Osteoblast (primary cell): ENCODE data around the gene PPP2R5B. TPM values are rescaled to one million over a fixed set of nuclear protein-coding genes. Genes with fewer than 3 reads are reported as not detected.

ENCODE experiments used
- DNase-seq: peaks from one replicate; pipeline ENCODE4 v3.0.0; 2011; ENCODE audit warnings: low spot score, mixed read lengths; ENCODE audit not compliant: insufficient read length; ENCODE audit errors: missing footprints
- H2AFZ ChIP-seq: 2 replicates; pipeline ENCODE4 v1.6.0; 2011; ENCODE audit warnings: mild to moderate bottlenecking, low read length
- H3K27ac ChIP-seq: 2 replicates; pipeline ENCODE4 v1.5.1; 2011; ENCODE audit warnings: mild to moderate bottlenecking, low read depth, low read length, moderate library complexity
- H3K27me3 ChIP-seq: 2 replicates; pipeline ENCODE4 v1.6.0; 2012; ENCODE audit warnings: mild to moderate bottlenecking, control low read depth, inconsistent platforms, low read length, moderate library complexity; ENCODE audit not compliant: insufficient read depth
- H3K36me3 ChIP-seq: 2 replicates; pipeline ENCODE4 v1.5.1; 2011; ENCODE audit warnings: mild to moderate bottlenecking, low read length, control low read depth, moderate library complexity; ENCODE audit not compliant: insufficient read depth
- H3K4me1 ChIP-seq: 2 replicates; pipeline ENCODE4 v1.5.1; 2011; ENCODE audit warnings: mild to moderate bottlenecking, low read length, control low read depth, moderate library complexity; ENCODE audit not compliant: insufficient read depth
- H3K4me2 ChIP-seq: 2 replicates; pipeline ENCODE4 v1.6.0; 2011; ENCODE audit warnings: mild to moderate bottlenecking, low read length; ENCODE audit not compliant: insufficient read depth
- H3K4me3 ChIP-seq: fragments of 200-600 bp; sonication (generic); 3 replicates; pipeline ENCODE4 v1.5.1; 2012; ENCODE audit warnings: mild to moderate bottlenecking, low read length, inconsistent platforms; ENCODE audit not compliant: insufficient read depth
- H3K79me2 ChIP-seq: 2 replicates; pipeline ENCODE4 v1.6.0; 2012; ENCODE audit warnings: mild to moderate bottlenecking, low read length, control low read depth, inconsistent platforms; ENCODE audit not compliant: insufficient read depth
- H3K9me3 ChIP-seq: 2 replicates; pipeline ENCODE4 v1.5.1; 2011; ENCODE audit warnings: low read depth, low read length, control low read depth
- H4K20me1 ChIP-seq: 2 replicates; pipeline ENCODE4 v1.6.0; 2012; ENCODE audit warnings: mild to moderate bottlenecking, low read length, control low read depth; ENCODE audit not compliant: insufficient read depth
- total RNA-seq: library from RNA; depleted of rRNA; stranded (reverse); fragments of >200 nt; gene quantifications from 2 replicates; pipeline ENCODE4 v1.2.3, GENCODE V29; 2012
- TF ChIP-seq, protein P1 (sequence below): IDR thresholded peaks from 2 replicates; pipeline ENCODE4 v1.5.1; 2011; ENCODE audit warnings: mild to moderate bottlenecking, low read depth, low read length, moderate library complexity; ENCODE audit errors: extremely low read depth

The PPP2R5B gene
- total RNA-seq, 1 donor: 6.2 TPM

DNA sequence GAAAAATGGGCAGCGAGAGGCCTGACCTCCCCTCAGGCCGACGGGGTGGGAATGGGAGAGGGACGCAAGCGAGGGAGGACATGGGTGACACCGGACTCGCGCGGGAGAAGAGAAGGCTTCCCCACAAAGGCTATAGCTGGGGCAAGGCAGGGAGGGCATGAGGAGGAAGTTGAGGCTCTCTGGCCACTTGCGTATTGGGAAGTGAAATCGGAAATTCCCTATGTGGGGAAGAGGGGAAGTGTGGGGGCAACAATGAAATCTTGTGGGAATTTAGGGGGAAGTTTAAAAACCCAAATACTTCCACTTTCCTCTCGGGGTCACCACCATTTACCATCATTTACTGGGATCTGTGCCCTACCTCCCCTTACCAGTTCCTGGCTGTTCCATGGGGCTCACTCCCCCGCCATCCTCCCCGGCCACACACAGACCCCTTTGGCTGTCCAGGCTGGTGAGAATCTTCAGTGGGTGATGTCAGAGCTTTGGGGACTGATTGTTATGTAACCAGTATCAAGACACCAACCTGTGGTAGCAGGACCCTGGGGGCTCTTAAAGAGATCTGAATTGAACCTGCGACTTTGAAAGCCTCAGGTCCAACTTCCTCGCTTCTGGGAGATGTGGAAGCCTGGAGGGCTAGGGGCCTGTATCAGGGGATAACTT is 45.1 kb upstream of the PPP2R5B start:
- Histone ChIP-seq H3K36me3 (peaks cover 4% of the 10 kb centered on the region), H4K20me1 (peaks cover 36% of the 10 kb centered on the region), H2AFZ (peak overlapping the region; percentile 82), H3K4me1 (peaks cover 37% of the 10 kb centered on the region), H3K9me3 (no peaks in the 10 kb centered on the region), H3K4me3 (peak overlapping the region; percentile 90), H3K27ac (peak overlapping the region; percentile 73), H3K4me2 (peak overlapping the region; percentile 86), H3K27me3 (no peaks in the 10 kb centered on the region), H3K79me2 (peaks cover 40% of the 10 kb centered on the region)
- DNase-seq: no peak
- TF ChIP-seq, protein P1, sequence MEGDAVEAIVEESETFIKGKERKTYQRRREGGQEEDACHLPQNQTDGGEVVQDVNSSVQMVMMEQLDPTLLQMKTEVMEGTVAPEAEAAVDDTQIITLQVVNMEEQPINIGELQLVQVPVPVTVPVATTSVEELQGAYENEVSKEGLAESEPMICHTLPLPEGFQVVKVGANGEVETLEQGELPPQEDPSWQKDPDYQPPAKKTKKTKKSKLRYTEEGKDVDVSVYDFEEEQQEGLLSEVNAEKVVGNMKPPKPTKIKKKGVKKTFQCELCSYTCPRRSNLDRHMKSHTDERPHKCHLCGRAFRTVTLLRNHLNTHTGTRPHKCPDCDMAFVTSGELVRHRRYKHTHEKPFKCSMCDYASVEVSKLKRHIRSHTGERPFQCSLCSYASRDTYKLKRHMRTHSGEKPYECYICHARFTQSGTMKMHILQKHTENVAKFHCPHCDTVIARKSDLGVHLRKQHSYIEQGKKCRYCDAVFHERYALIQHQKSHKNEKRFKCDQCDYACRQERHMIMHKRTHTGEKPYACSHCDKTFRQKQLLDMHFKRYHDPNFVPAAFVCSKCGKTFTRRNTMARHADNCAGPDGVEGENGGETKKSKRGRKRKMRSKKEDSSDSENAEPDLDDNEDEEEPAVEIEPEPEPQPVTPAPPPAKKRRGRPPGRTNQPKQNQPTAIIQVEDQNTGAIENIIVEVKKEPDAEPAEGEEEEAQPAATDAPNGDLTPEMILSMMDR: no peak

DNA sequence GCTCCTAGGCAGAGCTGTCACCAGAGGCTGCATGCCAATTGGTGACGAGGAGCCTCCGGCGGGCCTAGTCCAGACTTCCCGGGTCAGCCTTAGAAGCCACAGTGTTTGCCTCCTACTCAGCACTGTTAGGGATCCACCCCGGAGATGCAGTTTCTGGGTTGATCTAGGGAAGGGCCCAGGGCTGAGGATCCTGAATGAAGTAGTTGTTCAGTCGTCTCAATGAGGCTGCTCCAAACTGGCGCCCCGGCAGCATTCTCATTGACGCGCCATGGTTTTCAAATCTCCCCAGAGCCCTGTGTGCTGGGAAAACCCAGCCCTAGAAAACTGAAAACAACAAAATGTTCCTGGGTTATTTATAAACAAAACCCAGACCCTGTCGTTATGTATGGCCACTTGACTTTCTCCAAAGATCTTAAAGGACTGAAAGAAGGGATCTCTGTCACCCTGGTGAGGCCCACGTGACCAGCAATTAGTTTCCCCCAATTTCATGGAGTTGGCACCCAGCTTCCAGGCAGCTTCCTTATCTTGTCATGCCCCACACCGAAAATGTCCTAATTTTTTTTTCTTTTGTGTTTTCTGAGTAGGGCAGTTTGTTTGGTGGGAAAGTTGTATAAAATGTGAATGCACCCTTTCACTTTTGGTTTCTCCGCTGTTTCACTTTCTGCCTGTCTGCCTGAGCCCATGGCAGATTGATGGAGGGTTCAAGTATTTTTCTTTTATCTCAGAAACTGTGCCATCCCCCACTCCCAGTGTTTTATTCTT is 44.1 kb upstream of the PPP2R5B start:
- H3K9me3 ChIP-seq: no peaks in the 10 kb centered on the region
- H3K79me2 ChIP-seq: peaks cover 30% of the 10 kb centered on the region
- no peaks in the 10 kb centered on the region for H3K27me3 ChIP-seq
- DNase-seq: no peak
- H3K27ac ChIP-seq: peak overlapping the region; percentile 63
- H3K4me1 ChIP-seq: peaks cover 41% of the 10 kb centered on the region
- H4K20me1 ChIP-seq: peaks cover 27% of the 10 kb centered on the region
- peak overlapping the region; percentile 86 for H2AFZ ChIP-seq
- no peaks in the 10 kb centered on the region for H3K36me3 ChIP-seq
- H3K4me2 ChIP-seq: peak overlapping the region; percentile 36
- TF ChIP-seq, protein P1: no peak
- no peak overlapping the region for H3K4me3 ChIP-seq

DNA sequence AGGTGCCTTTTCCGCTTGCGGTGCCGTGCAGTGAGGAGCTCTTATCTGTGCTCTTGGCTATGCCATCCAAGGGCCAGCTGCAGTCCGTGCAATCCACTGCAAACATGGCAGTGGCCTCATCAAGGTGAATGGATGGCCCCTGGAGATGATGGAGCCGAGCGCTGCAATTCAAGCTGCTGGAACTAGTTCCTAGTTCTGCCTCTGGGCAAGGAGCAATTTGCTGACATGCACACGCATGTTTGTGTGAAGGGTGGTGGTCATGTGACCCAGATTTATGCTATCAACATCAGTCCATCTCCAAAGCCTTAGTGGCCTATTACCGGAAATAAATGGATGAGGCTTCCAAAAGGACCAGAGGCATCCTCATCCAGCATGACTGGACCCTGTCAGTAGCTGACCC is 43.0 kb upstream of the PPP2R5B start:
- Histone ChIP-seq H2AFZ (no peak overlapping the region), H3K9me3 (no peaks in the 10 kb centered on the region), H4K20me1 (peaks cover 16% of the 10 kb centered on the region), H3K27me3 (no peaks in the 10 kb centered on the region), H3K36me3 (no peaks in the 10 kb centered on the region), H3K27ac (no peak overlapping the region), H3K4me3 (no peak overlapping the region), H3K4me2 (no peak overlapping the region), H3K4me1 (peaks cover 38% of the 10 kb centered on the region), H3K79me2 (peaks cover 19% of the 10 kb centered on the region)
- no peak for DNase-seq
- TF ChIP-seq, protein P1: no peak

DNA sequence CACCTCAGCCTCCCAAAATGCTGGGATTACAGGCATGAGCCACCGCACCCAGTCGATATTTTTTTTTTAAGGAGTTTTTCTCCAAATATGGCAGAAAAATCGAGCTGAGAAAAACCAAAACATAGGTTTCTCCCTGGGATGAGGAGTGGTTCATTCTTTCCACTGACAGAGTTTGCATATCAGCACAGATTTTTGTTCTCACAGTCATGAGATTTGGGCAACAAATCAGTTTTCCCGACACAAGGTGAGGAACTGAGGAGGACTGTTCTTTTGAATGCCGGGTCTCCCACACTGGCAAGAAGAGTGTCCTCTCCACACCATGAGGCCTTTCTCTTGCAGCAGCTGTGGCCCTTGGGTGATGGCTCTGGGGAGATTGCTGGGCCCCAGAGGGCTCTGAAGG is 42.2 kb upstream of the PPP2R5B start:
- Histone ChIP-seq H3K27me3 (no peaks in the 10 kb centered on the region), H3K4me3 (no peak overlapping the region), H2AFZ (no peak overlapping the region), H3K36me3 (no peaks in the 10 kb centered on the region), H4K20me1 (peaks cover 8% of the 10 kb centered on the region), H3K9me3 (no peaks in the 10 kb centered on the region), H3K79me2 (peaks cover 11% of the 10 kb centered on the region), H3K27ac (no peak overlapping the region), H3K4me1 (peaks cover 31% of the 10 kb centered on the region), H3K4me2 (no peak overlapping the region)
- DNase-seq: no peak
- TF ChIP-seq, protein P1: no peak
